ENCODE data around the gene PKD1. TPM values are rescaled to one million over a fixed set of nuclear protein-coding genes. Genes with fewer than 3 reads are reported as not detected.

The PKD1 gene
- total and polyA plus RNA-seq, 2 donors (not counting 1 experiment from before 2014, with no cell fraction given) = 100 to 116 TPM

DNA sequence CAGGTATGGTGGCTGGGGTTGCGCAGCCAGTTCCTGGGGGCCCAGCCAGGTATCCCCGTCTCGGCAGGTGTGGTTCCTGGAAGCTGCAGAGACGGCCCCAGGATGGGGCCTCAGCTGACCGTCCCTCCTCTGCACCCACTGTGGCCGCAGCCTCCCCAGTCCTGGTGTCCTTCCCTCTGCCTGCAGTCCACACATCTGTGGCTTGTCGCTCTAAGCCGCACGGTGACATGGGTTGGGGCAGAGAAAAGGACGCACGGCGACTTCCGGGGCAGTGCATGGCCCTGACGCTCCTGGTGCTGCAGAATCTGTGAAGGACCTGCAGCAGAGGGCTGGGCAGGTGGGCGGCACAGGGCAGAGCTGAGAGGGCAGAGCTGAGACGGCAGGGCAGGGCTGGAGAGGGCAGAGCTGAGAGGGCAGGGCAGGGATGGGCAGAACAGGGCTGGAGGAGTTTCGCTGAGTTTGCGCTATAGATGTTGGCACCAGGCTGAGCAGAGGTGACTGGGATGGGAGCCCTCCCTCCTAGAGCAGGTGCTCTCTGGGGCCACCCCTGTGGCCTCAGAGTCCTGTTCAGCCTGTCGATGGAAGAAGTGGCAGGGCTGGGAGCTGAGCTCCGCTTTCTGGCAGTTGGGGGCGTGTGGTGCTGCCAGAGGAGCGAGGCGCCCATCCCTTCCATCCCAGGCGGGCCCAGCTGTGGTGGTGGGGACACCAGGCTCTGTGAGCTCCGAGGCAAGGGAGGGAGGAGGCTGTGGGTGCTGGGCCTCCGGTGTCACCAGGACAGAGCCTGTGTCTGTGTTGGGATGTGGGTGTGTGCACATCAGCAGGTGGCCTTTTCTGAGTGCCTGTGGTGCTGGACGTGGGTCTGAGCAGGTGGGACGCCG is 64.9 kb downstream of the PKD1 start:
- ChIA-PET POLR2A (no interaction called here), CTCF (no interaction called here)
- no peaks in the 10 kb centered on the region for H3K9me3 Mint-ChIP-seq (ENCODE audit: insufficient read depth)
- ATAC-seq (ENCODE audit: low read depth) (no peak), DNase-seq (no peak)
- TF ChIP-seq, protein P1, sequence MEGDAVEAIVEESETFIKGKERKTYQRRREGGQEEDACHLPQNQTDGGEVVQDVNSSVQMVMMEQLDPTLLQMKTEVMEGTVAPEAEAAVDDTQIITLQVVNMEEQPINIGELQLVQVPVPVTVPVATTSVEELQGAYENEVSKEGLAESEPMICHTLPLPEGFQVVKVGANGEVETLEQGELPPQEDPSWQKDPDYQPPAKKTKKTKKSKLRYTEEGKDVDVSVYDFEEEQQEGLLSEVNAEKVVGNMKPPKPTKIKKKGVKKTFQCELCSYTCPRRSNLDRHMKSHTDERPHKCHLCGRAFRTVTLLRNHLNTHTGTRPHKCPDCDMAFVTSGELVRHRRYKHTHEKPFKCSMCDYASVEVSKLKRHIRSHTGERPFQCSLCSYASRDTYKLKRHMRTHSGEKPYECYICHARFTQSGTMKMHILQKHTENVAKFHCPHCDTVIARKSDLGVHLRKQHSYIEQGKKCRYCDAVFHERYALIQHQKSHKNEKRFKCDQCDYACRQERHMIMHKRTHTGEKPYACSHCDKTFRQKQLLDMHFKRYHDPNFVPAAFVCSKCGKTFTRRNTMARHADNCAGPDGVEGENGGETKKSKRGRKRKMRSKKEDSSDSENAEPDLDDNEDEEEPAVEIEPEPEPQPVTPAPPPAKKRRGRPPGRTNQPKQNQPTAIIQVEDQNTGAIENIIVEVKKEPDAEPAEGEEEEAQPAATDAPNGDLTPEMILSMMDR (IDR thresholded peaks at IDR 0.05) = no peak
- TF ChIP-seq EZH2 (IDR thresholded peaks at IDR 0.05; ENCODE audit: borderline replicate concordance, insufficient read depth, low read depth, low read length, poor library complexity, severe bottlenecking) = no peak
- Histone ChIP-seq H3K27me3 (replicated peaks in 1 of 4; ENCODE audit: control extremely low read depth in 1 of 4, control insufficient read depth in 3 of 4, insufficient read depth in 4 of 4, low read length in 3 of 4) (no peaks in the 10 kb centered on the region), H3K4me3 (ENCODE audit: control extremely low read depth in 1 of 5, extremely low read depth in 1 of 5, insufficient read depth in 1 of 5, low read depth in 2 of 5, low read length in 4 of 5) (no peak overlapping the region), H2AFZ (ENCODE audit: insufficient read depth, low read depth, low read length, poor library complexity, severe bottlenecking) (no peak overlapping the region), H3K9me3 (ENCODE audit: control extremely low read depth in 1 of 3, control insufficient read depth in 2 of 3, insufficient read depth in 1 of 3, low read length in 2 of 3) (peaks cover 0 to 5% (median 0%) of the 10 kb centered on the region in 3 donors), H3K36me3 (replicated peaks in 1 of 2; ENCODE audit: control extremely low read depth in 1 of 2, control insufficient read depth in 1 of 2, extremely low read depth in 1 of 2, insufficient read depth in 2 of 2, low read length in 1 of 2) (peaks cover 0 to 55% of the 10 kb centered on the region in 2 experiments), H3K4me1 (ENCODE audit: control insufficient read depth in 2 of 2, insufficient read depth in 2 of 2, low read length in 2 of 2) (no peaks in the 10 kb centered on the region), H3K4me2 (replicated peaks; ENCODE audit: low read depth, low read length, poor library complexity, severe bottlenecking) (no peak overlapping the region), H4K20me1 (ENCODE audit: control insufficient read depth, insufficient read depth, low read length, poor library complexity, severe bottlenecking) (no peaks in the 10 kb centered on the region), H3K27ac (ENCODE audit: low read length in 2 of 2) (no peak overlapping the region), H3K9ac (ENCODE audit: low read length) (no peak overlapping the region), H3K79me2 (ENCODE audit: control insufficient read depth, insufficient read depth, low read length) (no peaks in the 10 kb centered on the region)
- no peaks in the 10 kb centered on the region for H3K4me1 Mint-ChIP-seq
- intact Hi-C loops (cut with micrococcal nuclease) = no loop called here
- H3K27me3 Mint-ChIP-seq = no peaks in the 10 kb centered on the region
- no peak overlapping the region for H3K27ac Mint-ChIP-seq
- no peak overlapping the region for H3K4me3 Mint-ChIP-seq
- 96% methylated on average over 26 of the region's 29 CpGs for WGBS (ENCODE audit: insufficient coverage)

DNA sequence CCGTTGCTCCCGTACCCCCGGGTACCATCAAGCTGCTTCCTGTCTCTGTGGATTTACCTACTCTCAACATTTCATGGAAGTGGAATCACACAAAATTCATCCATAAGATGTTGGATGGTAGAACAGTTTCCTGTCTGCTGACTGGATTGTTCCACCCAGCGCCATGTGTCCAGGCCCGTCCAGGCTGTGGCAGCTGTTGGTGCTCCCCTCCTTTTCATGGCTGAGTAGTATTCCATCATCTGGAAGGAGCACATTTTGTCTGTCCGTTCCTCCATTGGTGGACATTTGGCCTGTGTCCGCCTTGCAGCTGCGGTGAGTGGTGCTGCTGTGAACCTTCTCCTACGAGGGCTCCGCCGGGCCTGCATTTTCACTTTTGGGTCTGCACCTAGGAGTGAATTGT is 69.6 kb downstream of the PKD1 start:
- H3K36me3 ChIP-seq (replicated peaks in 1 of 2; ENCODE audit: control extremely low read depth in 1 of 2, control insufficient read depth in 1 of 2, extremely low read depth in 1 of 2, insufficient read depth in 2 of 2, low read length in 1 of 2) = peaks cover 0 to 45% of the 10 kb centered on the region in 2 experiments
- no peak overlapping the region for H3K9ac ChIP-seq (ENCODE audit: low read length)
- Mint-ChIP-seq H3K4me1 (no peaks in the 10 kb centered on the region), H3K9me3 (ENCODE audit: insufficient read depth) (no peaks in the 10 kb centered on the region), H3K27ac (no peak overlapping the region), H3K4me3 (no peak overlapping the region), H3K27me3 (no peaks in the 10 kb centered on the region)
- intact Hi-C loops (cut with micrococcal nuclease) = no loop called here
- no peaks in the 10 kb centered on the region for H3K27me3 ChIP-seq (replicated peaks in 1 of 4; ENCODE audit: control extremely low read depth in 1 of 4, control insufficient read depth in 3 of 4, insufficient read depth in 4 of 4, low read length in 3 of 4)
- no peak overlapping the region for H3K4me2 ChIP-seq (replicated peaks; ENCODE audit: low read depth, low read length, poor library complexity, severe bottlenecking)
- ChIA-PET CTCF (no interaction called here), POLR2A (no interaction called here)
- 96% methylated on average over 11 of the region's 11 CpGs for WGBS (ENCODE audit: insufficient coverage)
- H4K20me1 ChIP-seq (ENCODE audit: control insufficient read depth, insufficient read depth, low read length, poor library complexity, severe bottlenecking) = no peaks in the 10 kb centered on the region
- ATAC-seq (ENCODE audit: low read depth) (no peak), DNase-seq (no peak)
- no peaks in the 10 kb centered on the region for H3K79me2 ChIP-seq (ENCODE audit: control insufficient read depth, insufficient read depth, low read length)
- no peak overlapping the region for H3K4me3 ChIP-seq (ENCODE audit: control extremely low read depth in 1 of 5, extremely low read depth in 1 of 5, insufficient read depth in 1 of 5, low read depth in 2 of 5, low read length in 4 of 5)
- TF ChIP-seq, protein P1 (IDR thresholded peaks at IDR 0.05) = no peak
- no peak for TF ChIP-seq EZH2 (IDR thresholded peaks at IDR 0.05; ENCODE audit: borderline replicate concordance, insufficient read depth, low read depth, low read length, poor library complexity, severe bottlenecking)
- H3K27ac ChIP-seq (ENCODE audit: low read length in 2 of 2) = no peak overlapping the region
- peaks cover 0 to 5% (median 0%) of the 10 kb centered on the region in 3 donors for H3K9me3 ChIP-seq (ENCODE audit: control extremely low read depth in 1 of 3, control insufficient read depth in 2 of 3, insufficient read depth in 1 of 3, low read length in 2 of 3)
- H3K4me1 ChIP-seq (ENCODE audit: control insufficient read depth in 2 of 2, insufficient read depth in 2 of 2, low read length in 2 of 2) = no peaks in the 10 kb centered on the region
- no peak overlapping the region for H2AFZ ChIP-seq (ENCODE audit: insufficient read depth, low read depth, low read length, poor library complexity, severe bottlenecking)

Measured in B cell (primary cell).